GM18502 (cell line): Measurements from ENCODE around the gene SLC29A2.
"Not testable (repeated sequence)": the region's sequence is repeated elsewhere in the genome, so short reads cannot be mapped to it uniquely, and the experiment has no call there.

Source experiments
- ATAC-seq: cut with Tn5 transposase; IDR thresholded peaks from one replicate; pipeline ENCODE4 v1.9.1; 2021; ENCODE audit warnings: mild to moderate bottlenecking; ENCODE audit not compliant: unreplicated experiment, poor library complexity

SLC29A2 gene

DNA sequence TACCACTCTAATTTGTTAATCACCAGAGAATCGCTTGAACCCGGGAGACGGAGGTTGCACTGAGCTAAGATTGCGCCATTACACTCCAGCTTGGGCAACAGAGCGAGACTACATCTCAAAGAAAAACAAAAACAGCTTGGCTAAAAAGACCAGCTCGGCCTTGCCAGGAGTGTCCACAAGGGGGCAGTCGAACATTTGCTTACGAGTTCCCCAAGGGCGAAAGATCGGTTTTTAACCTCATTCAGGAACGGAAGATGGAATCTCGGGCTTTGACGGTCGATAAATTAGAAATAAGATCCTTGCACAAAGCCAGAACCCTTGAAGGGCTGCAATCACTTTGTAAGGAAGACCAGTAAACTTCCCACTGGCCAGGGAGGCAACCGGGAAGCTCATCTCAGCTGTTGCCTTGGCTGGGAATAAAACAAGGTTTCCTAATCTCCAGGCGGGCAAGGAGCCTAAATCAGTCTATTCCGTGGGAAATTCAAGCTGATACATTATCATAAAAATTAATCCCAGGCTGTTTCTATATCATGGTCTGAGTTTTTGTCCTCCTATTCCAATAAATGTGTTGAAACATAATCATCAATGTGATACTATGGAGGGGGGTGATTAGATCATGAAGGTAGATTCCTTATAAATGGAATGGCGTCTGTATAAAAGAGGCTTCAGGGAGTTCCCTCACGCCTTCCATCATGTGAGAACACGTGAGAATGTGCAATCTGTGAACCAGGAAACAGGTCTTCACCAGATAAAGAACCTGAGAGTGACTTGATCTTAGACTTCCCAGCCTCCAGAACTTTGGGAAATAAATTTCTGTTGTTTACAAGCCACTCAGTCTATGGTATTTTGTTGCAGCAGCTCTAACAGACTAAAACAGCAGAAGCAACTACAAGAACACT, 14.9 kb upstream of the SLC29A2 start:
- ATAC-seq = no peak

DNA sequence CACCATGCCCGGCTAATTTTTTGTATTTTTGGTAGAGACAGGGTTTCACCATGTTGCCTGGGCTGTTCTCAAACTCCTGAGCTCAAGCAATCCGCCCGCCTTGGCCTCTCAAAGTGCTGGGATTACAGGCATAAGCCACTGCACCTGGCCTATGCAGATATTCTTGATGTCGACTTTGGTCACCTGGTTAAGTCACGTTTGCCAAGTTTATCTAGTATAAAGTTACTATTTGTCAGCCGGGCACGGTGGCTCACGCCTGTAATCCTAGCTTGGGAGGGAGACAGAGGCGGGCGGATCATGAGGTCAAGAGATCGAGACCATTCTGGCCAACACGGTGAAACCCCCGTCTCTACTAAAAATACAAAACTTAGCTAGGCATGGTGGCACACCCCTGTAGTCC, 12.8 kb upstream of the SLC29A2 start:
- not testable (repeated sequence) for ATAC-seq

GRCh38 chr11:66380264-66380663, 8.7 kb upstream of the SLC29A2 start:
- not testable (repeated sequence) for ATAC-seq

DNA sequence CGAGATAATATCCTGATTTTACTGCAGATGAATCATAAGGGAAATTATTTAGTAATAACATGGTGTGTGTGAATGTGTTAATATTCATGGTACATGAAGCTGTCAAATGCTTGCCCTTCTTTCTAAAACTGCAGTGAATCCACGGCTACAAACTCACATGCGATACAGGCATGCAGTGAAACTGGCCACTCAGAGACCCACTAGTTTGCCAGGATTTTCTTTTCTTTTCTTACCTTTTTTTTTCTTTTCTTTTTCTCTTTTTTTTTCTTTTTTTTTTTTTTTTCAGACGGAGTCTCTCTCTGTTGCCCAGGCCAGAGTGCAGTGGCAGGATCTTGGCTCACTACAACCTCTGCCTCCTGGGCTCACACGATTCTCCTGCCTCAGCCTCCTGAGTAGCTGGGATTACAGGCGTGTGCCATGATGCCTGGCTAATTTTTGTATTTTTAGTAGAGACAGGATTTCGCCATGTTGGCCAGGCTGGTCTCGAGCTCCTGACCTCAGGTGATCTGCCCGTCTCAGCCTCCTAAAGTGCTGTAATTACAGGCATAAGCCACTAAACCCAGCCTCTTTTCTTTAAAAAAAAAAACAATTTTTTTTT, 2.2 kb upstream of the SLC29A2 start:
- ATAC-seq = not testable (repeated sequence)

- no peak for ATAC-seq
These were observed 1.7 kb upstream of the SLC29A2 start for GRCh38 chr11:66373265-66373664.

DNA sequence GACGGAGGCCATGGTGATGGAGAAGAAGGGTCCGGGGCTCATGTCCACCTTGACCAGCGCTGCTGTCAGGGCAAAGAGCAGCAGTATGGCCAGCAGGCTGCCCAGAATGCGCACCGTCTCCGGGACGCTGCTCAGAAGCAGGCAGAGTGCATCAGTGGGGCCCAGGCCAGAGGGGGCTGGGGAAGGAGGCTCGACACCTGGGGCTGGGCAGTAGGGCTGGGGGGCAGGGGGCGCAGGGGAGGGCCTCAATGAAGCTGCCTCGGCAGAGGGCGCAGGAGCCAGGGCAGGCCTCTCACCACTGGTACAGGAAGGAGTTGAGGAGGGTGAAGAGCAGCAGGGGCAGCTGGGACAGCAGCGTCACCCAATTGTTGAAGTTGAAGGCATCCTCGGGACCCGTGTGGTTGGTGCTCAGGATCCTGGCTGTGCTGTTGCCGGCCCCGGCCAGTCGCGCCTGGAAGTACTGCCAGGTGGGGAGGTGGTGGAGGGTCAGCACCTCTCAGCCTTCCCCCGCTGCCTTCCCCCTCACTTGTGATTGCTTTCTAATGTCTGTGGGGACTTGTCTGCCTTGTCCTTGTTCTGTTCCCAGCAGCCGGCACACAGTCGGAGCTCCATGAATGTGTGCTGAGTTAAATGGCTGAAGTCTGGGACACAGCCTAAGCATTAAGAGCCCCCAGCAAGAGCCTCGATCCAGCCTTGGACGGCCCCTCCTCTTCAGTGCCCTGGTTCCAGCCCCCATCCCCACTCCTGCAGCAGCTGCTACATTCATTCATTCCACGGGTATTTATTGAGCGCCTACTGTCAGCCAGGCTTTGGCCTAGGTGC, 2.3 kb downstream of the SLC29A2 start:
- no peak for ATAC-seq

- ATAC-seq = no peak
These were observed 3.1 kb downstream of the SLC29A2 start for GRCh38 chr11:66368484-66368883.

- no peak for ATAC-seq
These were observed 3.8 kb downstream of the SLC29A2 start for GRCh38 chr11:66367561-66368312.

- no peak for ATAC-seq
These were observed 4.6 kb downstream of the SLC29A2 start for GRCh38 chr11:66366844-66367477.

- ATAC-seq = no peak
These were observed 5.6 kb downstream of the SLC29A2 start for GRCh38 chr11:66365711-66366619.

DNA sequence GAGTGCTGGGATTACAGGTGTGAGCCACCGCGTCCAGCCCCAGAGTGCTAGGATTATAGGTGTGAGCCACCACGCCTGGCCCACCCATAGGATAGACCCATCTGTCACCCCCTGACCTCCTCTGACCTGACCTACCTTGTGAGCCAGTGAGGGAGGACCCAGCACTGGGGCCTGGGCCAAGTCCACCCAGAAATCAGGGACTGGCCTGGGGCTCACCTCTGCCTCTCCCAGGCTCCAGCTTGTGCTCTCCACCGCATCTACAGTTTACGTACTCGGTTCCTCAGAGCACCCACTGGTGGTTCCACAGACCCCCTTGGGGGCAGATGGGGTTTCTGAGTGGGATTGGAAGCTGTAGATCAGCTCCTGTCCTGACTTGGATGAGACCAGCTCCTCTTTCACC, 6.4 kb downstream of the SLC29A2 start:
- ATAC-seq = no peak

GRCh38 chr11:66363805-66364535, 7.6 kb downstream of the SLC29A2 start:
- no peak for ATAC-seq

- ATAC-seq = no peak
These were observed 8.4 kb downstream of the SLC29A2 start for GRCh38 chr11:66363187-66363601.

- no peak for ATAC-seq
These were observed 8.9 kb downstream of the SLC29A2 start for GRCh38 chr11:66362481-66363147.

- no peak for ATAC-seq
These were observed 10.0 kb downstream of the SLC29A2 start for GRCh38 chr11:66361502-66361941.

GRCh38 chr11:66360406-66361073, 11.0 kb downstream of the SLC29A2 start:
- ATAC-seq = no peak

DNA sequence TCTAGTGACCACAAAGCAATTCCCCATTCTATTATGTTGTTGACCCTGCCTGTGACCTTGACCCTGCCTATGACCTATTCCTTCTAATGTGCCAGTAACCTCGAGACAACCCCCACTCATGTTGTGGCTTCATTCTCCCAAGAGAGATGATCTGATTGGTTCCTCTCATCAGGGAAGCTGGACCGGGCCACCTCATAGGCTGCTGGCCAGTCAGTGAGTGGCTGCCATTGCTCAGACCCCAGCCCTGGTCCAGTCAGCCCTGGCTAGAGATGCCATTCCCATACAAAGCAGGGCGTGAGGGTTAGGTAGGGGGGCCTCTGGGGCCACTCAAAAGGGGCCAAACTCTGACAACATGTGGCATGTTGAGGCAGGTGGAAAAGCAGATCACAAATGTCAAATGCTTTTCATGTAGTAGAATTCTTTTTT, 11.9 kb downstream of the SLC29A2 start:
- ATAC-seq = no peak
